GM18511 (cell line): Measurements from ENCODE around the gene CDK4.

ENCODE experiments used
- ATAC-seq: cut with Tn5 transposase; IDR thresholded peaks from one replicate; pipeline ENCODE4 v1.9.1; 2021; ENCODE audit warnings: mild to moderate bottlenecking, moderate library complexity; ENCODE audit not compliant: unreplicated experiment

Gene CDK4

DNA sequence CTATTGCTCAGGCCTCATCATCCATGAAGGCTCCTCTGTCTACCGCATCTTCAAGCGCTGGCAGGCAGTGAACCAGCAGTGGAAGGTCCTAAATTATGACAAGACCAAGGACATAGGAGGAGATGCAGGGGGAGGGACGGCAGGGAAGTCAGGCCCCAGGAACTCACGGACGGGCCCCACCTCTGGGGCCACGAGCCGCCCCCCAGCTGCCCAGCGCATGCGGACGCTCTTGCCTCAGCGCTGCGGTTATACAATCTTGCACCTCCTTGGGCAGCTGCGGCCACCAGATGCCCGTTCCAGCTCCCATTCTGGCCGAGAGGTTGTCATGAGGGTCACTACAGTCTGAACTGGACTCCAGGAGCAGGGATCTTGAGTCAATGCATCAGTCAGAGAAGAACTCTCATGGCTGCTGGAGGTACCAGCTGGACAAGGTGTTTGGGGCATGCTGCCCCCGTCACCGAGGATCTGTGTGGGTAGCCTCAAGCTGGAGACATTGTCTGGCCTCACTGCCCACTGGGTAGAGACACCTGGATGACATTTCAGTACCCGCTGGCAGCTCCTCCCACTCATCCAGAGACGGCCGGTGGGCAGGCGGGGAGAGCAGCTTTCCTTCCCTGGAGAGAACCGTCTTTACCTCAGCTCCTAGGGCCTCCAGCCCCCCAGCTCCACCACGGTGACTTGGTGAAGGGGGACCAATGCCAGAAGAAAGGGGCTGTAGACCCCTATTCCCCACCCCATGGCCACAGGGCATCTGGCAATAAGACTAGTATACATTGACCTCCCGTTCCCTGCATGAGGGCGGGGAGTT lies 6.6 kb upstream of the CDK4 start:
- ATAC-seq, result no peak

DNA sequence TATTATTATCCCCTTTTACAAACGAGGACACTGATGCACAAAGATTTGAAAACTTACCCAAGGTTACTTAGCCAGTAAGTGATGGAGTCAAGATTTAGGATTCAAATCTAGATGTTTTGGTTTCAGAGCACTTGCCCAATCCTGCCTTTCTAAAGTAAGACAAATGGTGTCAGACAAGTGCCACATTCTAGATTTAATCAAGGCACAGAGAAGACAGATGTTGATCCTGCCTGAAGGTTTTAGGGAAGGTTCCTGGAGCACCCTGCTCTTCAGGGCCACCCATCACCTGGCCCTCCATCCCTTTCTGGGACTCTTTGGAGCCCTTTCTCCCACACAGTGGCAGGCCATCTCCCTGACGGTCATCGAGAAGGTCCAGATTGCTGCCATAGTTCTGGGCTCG lies 5.7 kb upstream of the CDK4 start:
- ATAC-seq, result no peak

DNA sequence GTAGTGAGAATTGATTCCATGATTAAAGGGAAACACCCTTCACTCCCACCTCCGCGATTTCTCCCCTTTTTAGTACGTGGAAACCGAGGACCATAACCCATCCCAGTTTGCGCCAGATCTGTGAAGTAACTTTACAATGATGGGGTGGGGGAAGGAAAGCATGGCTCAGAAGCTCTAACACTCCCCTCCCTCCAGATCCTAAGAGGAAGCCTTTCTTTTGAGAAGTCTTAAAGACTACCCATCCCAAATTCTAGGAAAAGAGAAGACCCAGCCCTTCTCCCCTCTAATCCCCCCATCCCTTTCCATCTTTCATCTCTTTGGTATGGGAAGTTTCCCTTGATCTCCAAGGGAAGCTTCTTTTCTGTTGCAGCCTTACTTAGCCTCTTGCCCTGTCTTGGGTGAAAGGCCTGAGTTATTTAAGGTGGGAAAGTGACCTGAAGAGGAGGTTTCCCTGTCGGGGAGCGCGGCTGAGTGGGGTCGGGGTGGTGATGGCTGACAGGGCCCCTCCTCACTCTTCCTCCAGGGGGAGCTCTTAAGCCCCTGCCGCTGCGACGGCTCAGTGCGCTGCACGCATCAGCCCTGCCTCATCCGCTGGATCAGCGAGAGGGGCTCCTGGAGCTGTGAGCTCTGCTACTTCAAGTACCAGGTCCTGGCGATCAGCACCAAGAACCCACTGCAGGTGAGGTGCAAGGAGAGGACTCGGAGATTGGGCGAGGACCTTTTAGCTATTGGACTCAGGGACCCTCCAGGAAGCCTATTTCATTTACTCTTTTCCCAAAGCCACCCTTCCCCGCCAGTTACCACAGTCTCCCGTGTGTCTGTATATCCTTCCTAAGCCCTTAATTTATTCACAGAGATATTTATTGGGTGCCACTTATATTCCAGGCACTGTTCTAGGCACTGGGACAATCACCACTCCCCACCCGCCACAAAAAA lies 4.6 kb upstream of the CDK4 start:
- ATAC-seq, result no peak

DNA sequence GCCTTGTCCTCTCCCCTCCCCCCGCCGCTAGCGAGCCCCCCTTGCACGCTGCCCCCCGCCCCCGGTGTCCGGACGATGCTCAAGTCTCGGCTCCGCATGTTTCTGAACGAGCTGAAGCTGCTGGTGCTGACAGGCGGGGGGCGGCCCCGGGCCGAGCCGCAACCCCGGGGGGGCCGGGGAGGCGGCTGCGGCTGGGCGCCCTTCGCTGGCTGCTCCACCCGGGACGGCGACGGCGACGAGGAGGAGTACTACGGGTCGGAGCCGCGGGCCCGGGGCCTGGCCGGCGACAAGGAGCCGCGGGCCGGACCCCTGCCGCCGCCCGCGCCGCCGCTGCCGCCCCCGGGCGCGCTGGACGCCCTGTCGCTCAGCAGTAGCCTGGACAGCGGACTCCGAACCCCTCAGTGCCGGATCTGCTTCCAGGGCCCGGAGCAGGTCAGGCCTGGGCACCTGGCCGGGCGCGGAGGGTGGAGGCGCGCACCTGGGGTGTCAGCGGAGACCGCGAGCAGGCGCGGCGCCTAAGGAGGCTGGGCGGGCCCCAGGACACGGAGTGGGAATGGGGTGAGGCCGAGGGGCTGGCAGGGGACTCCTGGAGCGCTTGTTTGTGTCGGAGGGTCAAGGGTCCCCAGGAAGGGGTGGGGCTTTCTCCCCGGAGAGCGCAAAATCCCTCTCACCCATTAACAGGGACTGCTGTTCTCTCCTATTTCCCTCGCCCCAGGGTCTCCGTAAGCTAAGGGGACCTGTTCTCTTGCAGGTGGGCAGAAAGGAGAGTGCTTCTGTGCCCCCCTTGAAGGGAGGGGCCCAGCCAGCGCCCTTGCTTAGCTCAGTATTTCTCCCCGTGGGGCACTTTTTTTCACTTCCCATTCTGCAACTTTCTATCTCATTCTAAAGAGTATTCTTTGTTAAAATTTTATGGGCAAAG lies 3.6 kb upstream of the CDK4 start:
- ATAC-seq, result no peak

DNA sequence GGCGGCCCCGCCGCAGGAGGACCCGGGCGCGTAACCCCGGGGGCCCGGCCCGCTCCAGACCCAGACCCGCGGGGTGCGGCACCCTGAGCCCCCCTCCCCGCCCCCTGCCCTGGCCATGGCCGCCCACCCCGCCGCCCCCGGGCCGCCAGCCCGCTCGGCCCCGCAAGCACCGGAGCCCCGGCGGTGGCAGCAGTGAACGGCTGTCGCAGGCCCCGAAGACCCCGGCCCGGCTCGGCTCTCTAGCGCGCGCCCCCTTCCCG lies 3.0 kb upstream of the CDK4 start:
- ATAC-seq, result no peak

DNA sequence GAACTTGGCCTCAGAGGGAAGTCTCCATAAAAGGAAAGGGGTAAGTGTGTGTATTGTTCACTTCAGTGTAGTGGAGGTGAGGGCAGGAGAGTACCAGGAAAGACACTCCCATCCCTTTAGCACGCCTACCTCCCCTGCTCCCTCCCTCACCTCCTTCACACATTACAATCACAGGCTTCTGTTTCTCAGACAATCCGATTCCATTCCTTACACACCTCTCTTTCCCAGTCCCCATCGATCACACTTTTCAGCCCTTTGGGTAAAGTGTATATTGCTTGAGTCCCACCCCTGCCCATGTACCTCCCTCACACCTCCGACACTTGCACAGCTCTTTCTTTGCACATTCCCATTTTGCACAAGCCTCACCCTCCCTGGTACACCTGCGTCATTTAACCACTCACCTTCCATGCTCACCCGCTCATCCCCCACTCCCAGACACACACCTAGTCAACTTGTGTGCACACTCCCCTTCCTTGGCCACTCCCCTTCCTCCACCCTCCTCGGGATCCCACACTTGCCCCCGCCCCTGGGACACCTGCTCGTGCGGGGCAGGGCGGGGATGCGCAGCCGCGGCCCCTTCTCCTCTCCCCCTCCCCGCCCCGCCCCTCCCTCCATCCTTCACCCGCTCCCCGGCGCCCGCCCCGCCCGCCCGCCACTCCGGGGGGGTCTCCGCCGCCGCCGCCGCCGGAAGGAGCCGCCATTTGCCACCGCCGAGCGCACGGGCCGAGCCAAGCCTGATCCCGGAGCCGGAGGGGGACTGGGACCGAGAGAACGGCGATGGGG lies 2.5 kb upstream of the CDK4 start, which contains the start of gene MARCHF9:
TSS of gene MARCHF9 (plus strand) at position 693 of the 783 bp plus-strand sequence. CDS start 426 bp downstream, outside the sequence.
- peak; percentile 42 for ATAC-seq

DNA sequence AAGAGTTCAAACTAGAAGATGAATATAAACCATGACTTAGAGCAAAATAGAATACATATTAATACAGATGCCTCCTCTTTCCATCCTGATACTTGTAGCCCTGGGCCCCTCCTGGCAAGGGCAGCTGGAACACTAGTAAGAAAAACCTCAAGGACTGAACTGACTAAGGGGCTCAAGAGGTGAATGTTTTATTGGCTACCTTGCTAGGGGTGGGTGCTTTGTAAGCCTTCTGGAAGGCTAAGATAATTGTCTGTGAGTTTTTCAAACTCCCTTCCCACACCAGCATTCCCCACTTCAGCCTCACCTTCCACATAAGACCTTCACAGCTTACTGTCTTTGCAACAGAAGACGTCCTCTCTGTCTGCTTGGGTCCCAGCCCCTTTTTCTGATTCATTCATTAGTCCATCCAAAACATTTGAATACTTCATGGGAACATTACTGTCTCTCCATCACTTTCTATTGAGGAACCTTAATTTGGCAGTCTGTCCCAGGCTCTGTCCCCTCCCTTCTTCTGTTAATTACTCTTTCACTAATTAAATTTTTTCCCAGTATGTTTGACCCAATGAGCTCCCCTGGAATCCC lies 1.7 kb upstream of the CDK4 start:
- no peak for ATAC-seq

DNA sequence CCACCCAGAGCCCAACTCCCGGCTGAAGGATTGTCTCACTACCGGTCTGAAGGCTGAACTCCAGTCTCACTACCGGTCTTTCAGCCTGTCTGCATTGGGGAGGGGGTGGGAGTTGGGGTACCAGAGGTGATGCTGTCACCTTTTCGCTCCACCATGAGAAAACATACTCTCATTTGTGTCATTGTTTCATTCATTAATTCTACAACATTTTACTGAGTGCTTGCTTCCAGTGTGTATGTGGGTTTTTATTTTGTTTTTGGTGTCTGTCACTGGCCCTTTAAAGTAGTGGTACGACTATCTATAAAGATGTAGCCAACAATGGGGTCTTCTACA lies 524 bp upstream of the CDK4 start:
- no peak for ATAC-seq

DNA sequence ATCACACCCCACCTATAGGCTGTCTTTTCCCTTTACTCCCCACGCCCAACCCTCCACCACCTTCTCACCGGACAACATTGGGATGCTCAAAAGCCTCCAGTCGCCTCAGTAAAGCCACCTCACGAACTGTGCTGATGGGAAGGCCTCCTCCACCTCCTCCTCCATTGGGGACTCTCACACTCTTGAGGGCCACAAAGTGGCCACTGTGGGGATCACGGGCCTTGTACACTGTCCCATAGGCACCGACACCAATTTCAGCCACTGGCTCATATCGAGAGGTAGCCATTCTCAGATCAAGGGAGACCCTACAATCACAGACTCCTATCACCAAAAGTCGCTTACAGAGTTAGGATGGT lies 700 bp downstream of the CDK4 start:
- no peak for ATAC-seq

DNA sequence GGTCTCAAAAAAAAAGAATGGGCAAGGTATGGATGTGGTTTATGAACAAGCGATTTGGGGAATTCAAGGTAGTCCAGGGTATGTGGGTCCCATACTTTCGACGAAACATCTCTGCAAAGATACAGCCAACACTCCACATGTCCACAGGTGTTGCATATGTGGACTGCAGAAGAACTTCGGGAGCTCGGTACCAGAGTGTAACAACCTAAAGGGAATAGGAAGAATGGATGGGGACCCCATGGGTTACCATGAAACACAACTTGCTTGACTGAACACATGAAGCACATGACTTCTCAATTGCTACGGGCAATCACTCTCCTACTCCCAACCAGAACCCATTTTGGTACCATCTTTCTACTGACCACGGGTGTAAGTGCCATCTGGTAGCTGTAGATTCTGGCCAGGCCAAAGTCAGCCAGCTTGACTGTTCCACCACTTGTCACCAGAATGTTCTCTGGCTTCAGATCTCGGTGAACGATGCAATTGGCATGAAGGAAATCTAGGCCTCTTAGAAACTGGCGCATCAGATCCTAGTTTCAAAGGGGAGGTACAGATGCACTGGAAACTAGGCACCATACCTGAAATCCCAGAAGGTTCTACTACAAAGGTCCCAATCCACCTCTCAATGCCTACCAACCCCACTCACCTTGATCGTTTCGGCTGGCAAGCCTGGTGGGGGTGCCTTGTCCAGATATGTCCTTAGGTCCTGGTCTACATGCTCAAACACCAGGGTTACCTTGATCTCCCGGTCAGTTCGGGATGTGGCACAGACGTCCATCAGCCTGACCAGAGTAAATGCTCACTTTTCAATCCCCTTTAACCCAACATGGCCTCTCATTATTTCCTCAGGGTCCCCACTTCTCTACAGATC lies 1.3 kb downstream of the CDK4 start:
- no peak for ATAC-seq

DNA sequence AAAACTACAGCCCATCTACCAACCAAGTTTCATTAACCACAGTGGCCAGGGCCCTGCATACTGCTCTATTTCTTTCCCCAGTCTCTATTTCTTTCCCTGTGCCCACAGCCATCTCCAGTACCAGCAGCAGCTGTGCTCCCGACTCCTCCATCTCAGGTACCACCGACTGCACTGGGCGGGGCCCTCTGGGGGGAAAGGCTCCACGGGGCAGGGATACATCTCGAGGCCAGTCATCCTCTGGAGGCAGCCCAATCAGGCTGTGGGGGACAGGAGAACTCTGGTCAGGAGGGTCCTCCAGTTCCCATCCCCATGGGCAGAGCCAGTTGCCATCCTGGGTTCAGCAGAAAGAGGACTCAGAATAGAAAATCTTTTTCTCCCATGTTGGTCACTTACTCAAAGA lies 3.0 kb downstream of the CDK4 start:
- no peak for ATAC-seq

DNA sequence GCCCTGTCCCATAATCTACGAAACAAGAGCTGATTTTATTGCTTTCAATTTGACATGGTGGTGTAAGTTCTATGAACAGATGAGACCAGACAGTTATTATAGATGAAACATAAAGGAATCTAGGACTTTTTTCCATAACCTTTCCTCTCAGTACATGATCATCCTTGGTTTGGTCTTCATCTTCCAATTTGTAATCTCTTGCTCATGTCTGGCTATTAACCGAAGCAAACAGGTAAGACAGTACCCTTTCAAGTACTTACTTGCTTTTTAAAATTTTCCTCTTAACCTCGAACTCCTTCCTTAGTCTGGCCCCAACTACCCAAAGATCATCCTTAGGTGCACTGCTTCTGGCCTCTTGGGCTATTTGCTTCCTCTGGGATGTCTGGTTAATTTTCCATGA lies 6.1 kb downstream of the CDK4 start:
- ATAC-seq, result no peak

DNA sequence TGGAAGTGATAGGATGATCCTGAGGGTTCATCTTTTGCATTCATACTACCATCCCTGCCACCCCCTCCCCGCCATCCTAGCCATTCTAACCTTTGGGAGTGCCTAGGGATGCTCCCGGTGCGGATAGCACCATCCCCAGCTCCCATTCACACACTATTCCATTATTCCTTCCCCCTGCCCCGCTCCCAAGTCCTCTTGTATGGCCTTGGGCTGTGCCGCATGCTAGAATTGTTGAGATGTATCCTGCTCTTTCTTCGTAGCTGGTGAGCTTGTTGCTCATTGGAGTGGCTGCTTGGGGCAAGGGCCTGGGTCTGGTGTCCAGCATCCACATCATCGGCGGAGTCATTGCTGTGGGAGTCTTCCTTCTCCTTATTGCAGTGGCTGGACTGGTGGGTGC lies 6.6 kb downstream of the CDK4 start:
- ATAC-seq, result no peak

DNA sequence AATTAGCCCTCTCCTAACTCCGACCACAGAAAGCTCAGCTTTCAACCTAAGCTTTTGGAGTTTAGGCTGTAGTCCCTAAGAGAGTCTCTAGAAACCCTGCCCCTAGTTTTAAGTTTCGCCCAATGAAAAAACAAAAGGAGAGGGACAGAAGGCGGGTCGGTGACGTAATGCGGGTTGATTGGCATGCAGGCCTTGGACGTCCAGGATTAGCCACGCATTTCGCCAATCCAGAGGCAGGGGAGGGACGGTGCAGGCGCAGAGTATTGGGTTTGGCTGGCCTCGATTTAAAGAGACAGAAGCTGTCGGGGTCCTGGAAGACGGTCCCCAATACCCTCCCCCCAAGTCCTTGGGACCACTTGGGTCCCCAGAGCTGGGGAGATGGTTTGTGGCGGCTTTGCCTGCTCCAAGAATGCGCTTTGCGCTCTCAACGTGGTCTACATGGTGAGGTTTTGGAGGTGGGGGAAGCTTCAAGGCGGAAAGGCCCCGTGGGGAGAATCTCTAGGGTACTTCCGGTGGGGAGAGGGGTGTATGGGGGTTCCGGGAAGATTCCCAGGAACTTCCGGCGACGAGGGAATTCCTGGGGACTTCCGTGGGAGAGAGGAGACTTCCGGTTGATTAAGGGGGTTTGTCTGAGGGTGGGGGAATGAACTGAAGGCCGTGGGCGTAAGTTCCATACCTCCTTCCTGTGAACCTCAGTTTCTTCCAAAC lies 7.2 kb downstream of the CDK4 start, which contains the start of gene TSPAN31:
TSS of gene TSPAN31 (plus strand) at position 263 of the 708 bp plus-strand sequence. CDS start at position 379, 116 bp downstream.
- peak; percentile 86 for ATAC-seq

DNA sequence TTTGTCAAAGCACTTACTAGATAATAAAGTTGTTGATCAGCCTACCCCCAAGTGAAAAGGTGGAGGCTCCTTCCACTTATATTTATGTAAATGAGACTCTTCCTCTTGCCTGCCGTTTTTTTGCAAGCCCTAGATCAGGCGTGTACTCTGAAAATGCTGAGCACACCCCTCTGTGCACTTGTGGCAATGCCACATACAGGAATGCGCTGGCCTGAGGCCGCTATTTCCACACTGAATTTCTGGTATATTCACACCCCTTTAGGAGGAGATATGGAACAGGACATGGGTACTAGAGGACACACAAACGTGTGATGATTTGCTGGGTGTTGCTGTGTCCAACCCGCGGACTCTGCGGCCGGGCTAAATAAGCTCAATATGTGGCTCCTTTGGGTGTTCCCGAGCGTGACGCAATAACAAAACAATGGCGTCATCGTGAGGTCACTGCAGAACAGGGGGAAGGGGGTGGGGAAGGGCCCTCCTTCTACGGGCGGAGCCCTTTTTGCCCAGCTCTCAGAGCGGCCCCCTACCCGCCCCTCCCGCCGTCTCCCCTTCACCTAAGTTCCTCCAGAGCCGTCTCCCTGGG lies 7.8 kb downstream of the CDK4 start:
- ATAC-seq, result peak; percentile 43

DNA sequence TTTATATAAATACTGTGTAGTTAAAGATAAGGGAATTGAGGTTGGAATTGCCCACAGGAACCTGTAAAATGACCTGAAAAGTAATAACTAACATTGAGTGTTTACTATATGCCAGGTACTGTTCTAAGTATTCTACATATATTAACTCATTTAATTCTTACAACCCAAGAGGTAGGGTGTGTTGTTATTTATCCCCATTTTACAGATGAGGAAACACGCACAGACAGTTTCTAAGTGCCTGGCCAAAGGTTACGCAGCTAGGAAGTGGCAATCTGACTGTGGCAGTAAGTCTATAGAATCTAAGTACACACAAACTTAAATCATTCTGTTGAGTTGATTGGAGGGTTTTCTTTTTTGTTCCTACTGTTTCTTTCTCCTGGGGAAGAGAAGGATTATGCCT lies 8.3 kb downstream of the CDK4 start:
- no peak for ATAC-seq

DNA sequence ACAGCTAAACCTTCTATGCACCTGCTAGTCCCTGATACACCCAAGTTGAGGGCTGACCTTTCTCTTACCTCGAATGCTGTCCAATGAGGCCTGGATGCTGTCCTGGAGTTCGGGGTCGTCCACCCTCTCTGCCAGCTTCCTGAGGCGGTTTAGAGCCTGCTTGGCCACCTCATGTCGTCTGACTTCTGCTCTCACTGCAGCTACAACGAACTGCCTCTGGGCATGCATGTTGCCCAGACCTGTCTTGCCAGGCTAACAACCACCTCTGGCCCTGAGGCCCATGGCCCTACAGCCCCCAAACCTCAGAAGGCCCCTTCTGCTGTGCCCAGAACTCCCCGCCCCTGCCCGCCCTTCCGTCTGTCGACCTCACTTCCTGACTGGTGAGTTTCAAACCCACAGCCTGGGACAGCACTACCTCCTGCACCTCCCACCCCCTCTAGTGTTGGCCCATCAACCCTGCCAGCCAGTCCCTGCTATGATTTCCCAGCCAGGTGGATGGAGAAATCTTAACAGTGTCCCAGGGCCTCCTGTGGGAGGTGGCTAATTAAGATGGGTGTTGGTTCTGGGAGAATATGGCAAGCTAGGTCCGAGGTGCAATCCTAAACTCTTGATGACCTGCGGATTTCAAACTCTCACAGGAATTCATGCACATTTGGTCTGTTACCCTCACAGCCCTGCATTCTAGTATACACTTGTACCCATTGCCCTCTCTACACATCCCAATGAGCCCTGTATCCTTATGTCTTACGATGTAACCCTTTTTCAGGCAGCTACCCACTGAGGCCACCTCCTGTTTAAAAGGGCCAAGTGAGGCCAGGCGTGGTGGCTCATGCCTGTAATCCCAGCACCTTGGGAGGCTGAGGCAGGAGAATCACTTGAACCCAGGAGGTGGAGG lies 10.0 kb downstream of the CDK4 start:
- peak; percentile 66 for ATAC-seq
